DND-41 (cell line): ENCODE results near the gene PDCD6IP.
A peak's percentile ranks its signal among the peaks of the same experiment; 100 is the strongest.

Experiments
- ATAC-seq: fragments of 200-7000 bp; cut with Tn5 transposase; 3 replicates; pipeline ENCODE4 v1.9.1; 2021; ENCODE audit warnings: low read depth; ENCODE audit not compliant: insufficient read depth
- DNase-seq: peaks from one replicate; pipeline ENCODE4 v3.0.0-alpha.2; 2020
- H2AFZ ChIP-seq: 2 replicates; pipeline ENCODE4 v1.6.0; 2012; ENCODE audit warnings: low read depth, low read length
- H3K27ac ChIP-seq: 2 replicates; pipeline ENCODE4 v1.5.1; 2012; ENCODE audit warnings: low read length, inconsistent platforms
- H3K27me3 ChIP-seq: fragments of 200-600 bp; sonication (generic); 2 replicates; pipeline ENCODE4 v1.6.0; 2012; ENCODE audit warnings: low read length, mild to moderate bottlenecking, inconsistent platforms; ENCODE audit not compliant: insufficient read depth, poor library complexity
- H3K36me3 ChIP-seq: 2 replicates; pipeline ENCODE4 v1.5.1; 2012; ENCODE audit warnings: low read length, inconsistent platforms; ENCODE audit not compliant: insufficient read depth
- H3K4me1 ChIP-seq: 2 replicates; pipeline ENCODE4 v1.5.1; 2012; ENCODE audit warnings: mild to moderate bottlenecking, low read length; ENCODE audit not compliant: insufficient read depth
- H3K4me2 ChIP-seq: 2 replicates; pipeline ENCODE4 v1.6.0; 2012; ENCODE audit warnings: mild to moderate bottlenecking, moderate library complexity, low read length, inconsistent platforms; ENCODE audit not compliant: insufficient read depth
- H3K4me3 ChIP-seq, 2 experiments: fragments of 200-600 bp in 1 of 2; shearing (Covaris generic) in 1 of 2; 2 replicates each; pipeline ENCODE4 v1.5.1; 2012 to 2016; ENCODE audit warnings: inconsistent platforms in 2 of 2, low read length in 2 of 2, mild to moderate bottlenecking in 2 of 2, low read depth in 1 of 2, moderate library complexity in 1 of 2
- H3K79me2 ChIP-seq: 2 replicates; pipeline ENCODE4 v1.6.0; 2012; ENCODE audit warnings: low read length, inconsistent platforms; ENCODE audit not compliant: insufficient read depth
- H3K9ac ChIP-seq: 2 replicates; pipeline ENCODE4 v1.6.0; 2012; ENCODE audit warnings: low read depth, mild to moderate bottlenecking, inconsistent platforms, low read length, moderate library complexity
- H3K9me3 ChIP-seq: 2 replicates; pipeline ENCODE4 v1.5.1; 2012; ENCODE audit warnings: low read length, moderate library complexity, mild to moderate bottlenecking, inconsistent platforms; ENCODE audit not compliant: insufficient read depth, severe bottlenecking
- H4K20me1 ChIP-seq: 2 replicates; pipeline ENCODE4 v1.6.0; 2012; ENCODE audit warnings: low read length; ENCODE audit not compliant: insufficient read depth
- CTCF ChIP-seq: IDR thresholded peaks from 2 replicates; pipeline ENCODE4 v1.5.1; 2012; ENCODE audit warnings: borderline replicate concordance, low read length, moderate library complexity, mild to moderate bottlenecking; ENCODE audit not compliant: poor library complexity, severe bottlenecking; ENCODE audit errors: extremely low read depth
- EZH2 ChIP-seq: IDR thresholded peaks from 3 replicates; pipeline ENCODE4 v1.6.1; 2012; ENCODE audit warnings: borderline replicate concordance, low read depth, mild to moderate bottlenecking, moderate library complexity, low read length, inconsistent platforms; ENCODE audit not compliant: severe bottlenecking

The PDCD6IP gene

GRCh38 chr3:33883951-33884561 lies 85.6 kb downstream of the PDCD6IP start:
- no peak for DNase-seq
- no peaks in the 10 kb centered on the region for H3K79me2 ChIP-seq
- peak overlapping the region; percentile 56 for H3K4me2 ChIP-seq
- no peaks in the 10 kb centered on the region for H3K36me3 ChIP-seq
- H3K9me3 ChIP-seq: no peaks in the 10 kb centered on the region
- no peaks in the 10 kb centered on the region for H4K20me1 ChIP-seq
- ATAC-seq: peak; percentile 36; the same call in 2 of the 3 replicates
- peak overlapping the region; percentile 58 for H2AFZ ChIP-seq
- no peak for TF ChIP-seq EZH2
- H3K9ac ChIP-seq: peak overlapping the region; percentile 38
- peaks cover 16% of the 10 kb centered on the region for H3K4me1 ChIP-seq
- H3K4me3 ChIP-seq: peak overlapping the region in 1 of 2 experiments; percentile 37; a peak in 2 of 4 replicates
- no peaks in the 10 kb centered on the region for H3K27me3 ChIP-seq
- peak overlapping the region; percentile 66 for H3K27ac ChIP-seq

- Histone ChIP-seq H4K20me1 (no peaks in the 10 kb centered on the region), H3K27ac (0 out of 2 replicates have a peak overlapping the region, but pooled peaks have one; percentile 14), H3K4me3 (no peak overlapping the region), H2AFZ (peak overlapping the region; percentile 15; the same call in 1 of the 2 replicates), H3K79me2 (no peaks in the 10 kb centered on the region), H3K9me3 (no peaks in the 10 kb centered on the region), H3K4me2 (no peak overlapping the region), H3K36me3 (no peaks in the 10 kb centered on the region), H3K9ac (no peak overlapping the region), H3K27me3 (no peaks in the 10 kb centered on the region), H3K4me1 (peaks cover 16% of the 10 kb centered on the region)
- ATAC-seq (no peak), DNase-seq (no peak)
- no peak for TF ChIP-seq CTCF
- no peak for TF ChIP-seq EZH2
Measured at GRCh38 chr3:33884701-33885100, 86.3 kb downstream of the PDCD6IP start.

GRCh38 chr3:33885496-33885895 lies 87.1 kb downstream of the PDCD6IP start:
- ATAC-seq (no peak), DNase-seq (no peak)
- no peak overlapping the region for H3K4me2 ChIP-seq
- peaks cover 16% of the 10 kb centered on the region for H3K4me1 ChIP-seq
- H3K27me3 ChIP-seq: no peaks in the 10 kb centered on the region
- no peak overlapping the region for H3K27ac ChIP-seq
- no peaks in the 10 kb centered on the region for H3K79me2 ChIP-seq
- H4K20me1 ChIP-seq: no peaks in the 10 kb centered on the region
- H2AFZ ChIP-seq: no peak overlapping the region
- H3K9me3 ChIP-seq: no peaks in the 10 kb centered on the region
- no peak for TF ChIP-seq CTCF
- TF ChIP-seq EZH2: no peak
- H3K36me3 ChIP-seq: no peaks in the 10 kb centered on the region
- no peak overlapping the region for H3K4me3 ChIP-seq
- H3K9ac ChIP-seq: no peak overlapping the region

GRCh38 chr3:33886015-33886414 lies 87.6 kb downstream of the PDCD6IP start:
- Histone ChIP-seq H3K9ac (no peak overlapping the region), H3K9me3 (no peaks in the 10 kb centered on the region), H3K4me3 (no peak overlapping the region), H3K36me3 (no peaks in the 10 kb centered on the region), H3K4me2 (no peak overlapping the region), H3K27ac (no peak overlapping the region), H2AFZ (no peak overlapping the region), H3K27me3 (no peaks in the 10 kb centered on the region), H3K4me1 (peaks cover 16% of the 10 kb centered on the region), H4K20me1 (no peaks in the 10 kb centered on the region), H3K79me2 (no peaks in the 10 kb centered on the region)
- DNase-seq (no peak), ATAC-seq (no peak)
- TF ChIP-seq CTCF (no peak), EZH2 (no peak)
